Adrenal gland (tissue), 5 donors: Measurements from ENCODE around the gene HOXB13.

Source experiments
- CTCF ChIP-seq, 6 experiments: fragments of 450-650 bp in 4 of 6; fragments of 200-600 bp in 2 of 6; sonication (generic) in 1 of 6; IDR thresholded peaks; 1 replicate in 5 of 6; 2 replicates in 1 of 6; pipeline versions ENCODE4 v1.5.1 to v1.8.0; 2016 to 2021; ENCODE audit warnings: antibody characterized with exemption in 6 of 6, mild to moderate bottlenecking in 2 of 6, moderate library complexity in 1 of 6
- POLR2A ChIP-seq, 2 donors: fragments of 450-650 bp; IDR thresholded peaks; one replicate each; pipeline ENCODE4 v1.6.1; 2017; ENCODE audit warnings: antibody characterized with exemption in 2 of 2, mild to moderate bottlenecking in 2 of 2, moderate library complexity in 1 of 2
- donor health status: DM: no; HTN: no; CAD: no.

- TF ChIP-seq CTCF (IDR thresholded peaks at IDR 0.05) (no peak), POLR2A (IDR thresholded peaks at IDR 0.05) (no peak)
Measured at GRCh38 chr17:48753794-48754499, 25.4 kb upstream of the HOXB13 start.
